WTC11 (cell line): Measurements from ENCODE around the gene RGCC.

Source experiments
- CREM ChIP-seq: sonication (generic); formaldehyde crosslinking; IDR thresholded peaks from 2 replicates; pipeline ENCODE4 v1.8.1; 2022; ENCODE audit warnings: mild to moderate bottlenecking, missing genetic modification reagents, moderate library complexity
- FOXJ3 ChIP-seq: sonication (generic); formaldehyde crosslinking; IDR thresholded peaks from 2 replicates; pipeline ENCODE4 v1.9.0; 2021; ENCODE audit warnings: missing genetic modification reagents, mild to moderate bottlenecking, borderline replicate concordance
- FOXP1 ChIP-seq: sonication (generic); formaldehyde crosslinking; IDR thresholded peaks from 2 replicates; pipeline ENCODE4 v1.8.0; 2022; ENCODE audit warnings: missing genetic modification reagents, mild to moderate bottlenecking, moderate library complexity, borderline replicate concordance
- GABPB1 ChIP-seq: sonication (generic); formaldehyde crosslinking; IDR thresholded peaks from 2 replicates; pipeline ENCODE4 v1.8.1; 2023; ENCODE audit warnings: mild to moderate bottlenecking, missing genetic modification reagents
- SMAD3 ChIP-seq: sonication (generic); formaldehyde crosslinking; IDR thresholded peaks from 2 replicates; pipeline ENCODE4 v1.8.0; 2022; ENCODE audit warnings: missing genetic modification reagents, mild to moderate bottlenecking, borderline replicate concordance
- SP1 ChIP-seq: sonication (generic); formaldehyde crosslinking; conservative IDR thresholded peaks from 2 replicates; pipeline ENCODE4 v1.8.1; 2022; ENCODE audit warnings: missing genetic modification reagents
- ZNF232 ChIP-seq: sonication (generic); formaldehyde crosslinking; IDR thresholded peaks from 2 replicates; pipeline ENCODE4 v1.8.0; 2022; ENCODE audit warnings: mild to moderate bottlenecking, missing genetic modification reagents
- TF ChIP-seq, protein P1 (sequence below): fragments of 200-600 bp; IDR thresholded peaks from 2 replicates; pipeline ENCODE4 v1.8.0; 2022; ENCODE audit warnings: antibody characterized with exemption
- TF ChIP-seq, protein P2 (sequence below): sonication (generic); formaldehyde crosslinking; IDR thresholded peaks from 2 replicates; pipeline ENCODE4 v1.8.0; 2023; ENCODE audit warnings: mild to moderate bottlenecking, missing genetic modification reagents

DNA sequence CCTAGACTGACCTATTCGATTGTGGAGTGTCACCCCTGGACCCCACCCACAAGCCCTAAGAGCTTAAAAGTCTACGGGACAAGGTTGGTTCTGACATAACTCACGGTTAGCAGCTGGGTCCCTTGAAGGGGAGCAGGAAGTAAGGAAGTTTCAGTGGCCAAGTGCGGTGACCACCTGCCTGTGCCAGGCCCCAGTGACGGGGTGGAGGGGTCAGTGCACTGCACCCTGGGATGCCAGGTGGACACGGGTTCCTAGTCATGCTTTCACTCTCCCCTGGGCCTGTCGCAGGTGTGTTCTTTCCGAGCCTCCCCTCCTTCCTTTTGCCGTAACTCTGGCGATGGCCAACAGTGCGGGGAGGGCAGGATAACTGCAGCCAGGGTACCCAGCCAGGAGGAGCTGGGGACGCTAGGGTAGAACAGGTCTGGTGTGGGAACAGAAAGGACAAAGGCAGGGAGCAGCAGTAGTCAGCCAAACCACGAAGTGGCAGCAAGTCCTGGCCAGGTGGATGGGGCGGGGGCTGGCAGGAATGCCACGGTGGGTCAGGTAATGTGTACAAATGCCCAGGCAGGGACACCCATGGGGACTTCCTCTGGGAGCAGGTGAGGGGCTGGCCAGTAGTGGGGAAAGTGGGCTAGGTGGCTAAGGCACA is 58.3 kb downstream of the RGCC start:
- no peak for TF ChIP-seq CREM (CRISPR knock-in tag)
- TF ChIP-seq, protein P1, sequence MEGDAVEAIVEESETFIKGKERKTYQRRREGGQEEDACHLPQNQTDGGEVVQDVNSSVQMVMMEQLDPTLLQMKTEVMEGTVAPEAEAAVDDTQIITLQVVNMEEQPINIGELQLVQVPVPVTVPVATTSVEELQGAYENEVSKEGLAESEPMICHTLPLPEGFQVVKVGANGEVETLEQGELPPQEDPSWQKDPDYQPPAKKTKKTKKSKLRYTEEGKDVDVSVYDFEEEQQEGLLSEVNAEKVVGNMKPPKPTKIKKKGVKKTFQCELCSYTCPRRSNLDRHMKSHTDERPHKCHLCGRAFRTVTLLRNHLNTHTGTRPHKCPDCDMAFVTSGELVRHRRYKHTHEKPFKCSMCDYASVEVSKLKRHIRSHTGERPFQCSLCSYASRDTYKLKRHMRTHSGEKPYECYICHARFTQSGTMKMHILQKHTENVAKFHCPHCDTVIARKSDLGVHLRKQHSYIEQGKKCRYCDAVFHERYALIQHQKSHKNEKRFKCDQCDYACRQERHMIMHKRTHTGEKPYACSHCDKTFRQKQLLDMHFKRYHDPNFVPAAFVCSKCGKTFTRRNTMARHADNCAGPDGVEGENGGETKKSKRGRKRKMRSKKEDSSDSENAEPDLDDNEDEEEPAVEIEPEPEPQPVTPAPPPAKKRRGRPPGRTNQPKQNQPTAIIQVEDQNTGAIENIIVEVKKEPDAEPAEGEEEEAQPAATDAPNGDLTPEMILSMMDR, result no peak
- no peak for TF ChIP-seq SMAD3
- TF ChIP-seq, protein P2, sequence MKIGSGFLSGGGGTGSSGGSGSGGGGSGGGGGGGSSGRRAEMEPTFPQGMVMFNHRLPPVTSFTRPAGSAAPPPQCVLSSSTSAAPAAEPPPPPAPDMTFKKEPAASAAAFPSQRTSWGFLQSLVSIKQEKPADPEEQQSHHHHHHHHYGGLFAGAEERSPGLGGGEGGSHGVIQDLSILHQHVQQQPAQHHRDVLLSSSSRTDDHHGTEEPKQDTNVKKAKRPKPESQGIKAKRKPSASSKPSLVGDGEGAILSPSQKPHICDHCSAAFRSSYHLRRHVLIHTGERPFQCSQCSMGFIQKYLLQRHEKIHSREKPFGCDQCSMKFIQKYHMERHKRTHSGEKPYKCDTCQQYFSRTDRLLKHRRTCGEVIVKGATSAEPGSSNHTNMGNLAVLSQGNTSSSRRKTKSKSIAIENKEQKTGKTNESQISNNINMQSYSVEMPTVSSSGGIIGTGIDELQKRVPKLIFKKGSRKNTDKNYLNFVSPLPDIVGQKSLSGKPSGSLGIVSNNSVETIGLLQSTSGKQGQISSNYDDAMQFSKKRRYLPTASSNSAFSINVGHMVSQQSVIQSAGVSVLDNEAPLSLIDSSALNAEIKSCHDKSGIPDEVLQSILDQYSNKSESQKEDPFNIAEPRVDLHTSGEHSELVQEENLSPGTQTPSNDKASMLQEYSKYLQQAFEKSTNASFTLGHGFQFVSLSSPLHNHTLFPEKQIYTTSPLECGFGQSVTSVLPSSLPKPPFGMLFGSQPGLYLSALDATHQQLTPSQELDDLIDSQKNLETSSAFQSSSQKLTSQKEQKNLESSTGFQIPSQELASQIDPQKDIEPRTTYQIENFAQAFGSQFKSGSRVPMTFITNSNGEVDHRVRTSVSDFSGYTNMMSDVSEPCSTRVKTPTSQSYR (CRISPR knock-in tag), result no peak
- no peak for TF ChIP-seq FOXJ3 (CRISPR knock-in tag)
- no peak for TF ChIP-seq GABPB1
- no peak for TF ChIP-seq ZNF232
- TF ChIP-seq FOXP1, result no peak
- TF ChIP-seq SP1, result no peak
